Skin epidermis (tissue), 12 donors: ENCODE data around the gene OR52E4.

Experiments used
- H3K27ac ChIP-seq, 21 experiments: fragments of 200-600 bp; sonication (generic) in 11 of 21; one replicate each; pipeline ENCODE4 v1.5.0; 2020; ENCODE audit warnings: mild to moderate bottlenecking in 3 of 21, inconsistent platforms in 2 of 21, moderate library complexity in 2 of 21
- H3K4me3 ChIP-seq, 7 experiments: fragments of 200-600 bp; sonication (generic) in 2 of 7; one replicate each; pipeline ENCODE4 v1.5.0; 2020; ENCODE audit warnings: inconsistent platforms in 2 of 7, mild to moderate bottlenecking in 2 of 7, moderate library complexity in 1 of 7

Gene OR52E4

DNA sequence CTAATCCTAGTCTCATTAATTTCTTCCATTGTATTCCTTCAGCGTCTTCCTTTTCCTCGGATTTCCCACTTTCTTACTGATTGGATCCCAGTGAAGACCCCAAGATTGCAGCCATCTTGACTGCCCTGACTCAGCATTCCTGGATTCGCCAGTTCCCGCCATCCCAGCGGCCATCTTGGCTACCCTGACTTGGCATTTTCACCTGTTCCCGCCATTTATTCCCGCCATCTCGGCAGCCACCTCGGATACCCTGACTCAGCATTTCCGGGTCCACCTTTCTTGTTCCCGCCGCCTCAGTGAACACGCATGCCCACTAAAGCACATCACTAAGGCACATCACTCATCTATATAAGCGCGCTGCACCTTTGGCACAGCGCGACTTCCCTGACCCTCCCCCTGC lies 47.8 kb downstream of the OR52E4 start:
- no peak overlapping the region for H3K27ac ChIP-seq

DNA sequence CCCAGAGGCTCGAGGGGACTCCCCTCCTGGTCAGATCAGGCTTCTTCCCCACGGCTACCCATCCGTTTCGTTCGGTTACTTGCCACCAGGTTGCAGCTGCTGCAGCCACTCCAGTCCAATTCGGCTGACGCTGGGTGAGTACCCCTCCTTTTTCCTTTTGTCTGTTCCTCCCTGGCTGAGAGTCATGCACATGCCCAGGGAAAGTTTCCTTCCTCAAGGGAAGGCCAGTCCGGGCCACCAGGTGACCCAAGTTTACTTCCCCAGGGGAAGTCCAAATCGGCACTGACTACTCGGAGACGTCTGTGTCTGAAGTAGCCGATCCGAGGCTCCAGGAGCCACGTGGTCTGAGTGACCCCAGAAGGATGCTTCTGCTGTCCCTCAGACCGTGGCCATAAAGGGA lies 48.4 kb downstream of the OR52E4 start:
- H3K4me3 ChIP-seq, result peak overlapping the region in 1 of 7 experiments; percentile 12
- H3K27ac ChIP-seq, result no peak overlapping the region

More for the DNA sequence above, 47.8 kb downstream of the OR52E4 start:
- H3K4me3 ChIP-seq, result no peak overlapping the region

DNA sequence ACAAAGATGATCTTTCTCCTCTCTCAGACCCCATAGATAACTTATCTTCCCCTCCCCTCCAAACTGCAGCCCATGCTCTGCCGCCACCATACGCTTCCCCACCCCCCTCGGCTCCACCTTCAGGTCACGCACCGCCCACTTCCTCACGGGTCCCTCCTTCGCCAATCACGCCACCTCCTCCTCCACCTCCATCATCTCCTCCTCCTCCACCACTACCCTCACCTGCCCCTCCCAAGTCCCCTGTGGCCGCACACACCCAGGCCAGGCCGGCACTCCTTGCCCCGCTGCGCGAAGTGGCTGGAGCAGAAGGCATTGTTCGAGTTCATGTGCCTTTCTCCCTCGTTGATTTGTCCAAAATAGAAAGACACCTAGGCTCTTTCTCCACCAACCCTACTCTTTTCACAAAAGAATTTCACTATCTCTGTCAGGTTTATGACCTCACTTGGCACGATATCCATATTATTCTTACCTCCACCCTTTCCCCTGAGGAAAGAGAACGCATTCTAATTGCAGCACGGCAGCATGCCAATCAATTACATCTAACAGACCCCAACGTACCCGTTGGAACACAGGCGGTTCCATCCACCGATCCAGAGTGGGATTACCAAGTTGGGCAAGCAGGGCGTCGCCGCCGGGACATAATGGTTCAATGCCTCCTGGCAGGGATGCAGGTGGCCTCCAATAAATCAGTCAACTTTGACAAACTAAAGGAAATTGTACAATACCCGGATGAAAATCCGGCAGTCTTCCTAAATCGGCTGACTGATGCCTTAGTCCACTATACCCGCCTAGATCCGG lies 49.3 kb downstream of the OR52E4 start:
- H3K4me3 ChIP-seq, result peak overlapping the region in 1 of 7 experiments; percentile 12
- H3K27ac ChIP-seq, result no peak overlapping the region

DNA sequence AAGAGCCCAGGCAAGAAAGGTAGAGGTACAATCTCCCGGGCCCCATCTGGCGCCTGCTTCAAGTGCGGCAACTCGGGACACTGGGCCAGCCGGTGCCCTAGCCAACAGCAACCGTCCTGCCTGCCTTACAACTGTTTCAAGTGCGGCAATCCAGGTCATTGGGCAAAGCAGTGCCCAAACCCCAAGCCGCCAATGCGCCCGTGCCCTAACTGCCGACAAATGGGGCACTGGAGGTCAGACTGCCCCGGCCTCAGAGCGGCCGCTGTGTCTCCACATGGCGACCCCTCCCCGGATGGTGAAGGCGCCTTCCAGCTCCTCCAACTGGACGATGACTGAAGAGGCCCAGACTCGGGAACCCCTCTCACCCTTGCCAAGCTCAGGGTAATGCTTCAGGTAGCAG lies 50.2 kb downstream of the OR52E4 start:
- H3K27ac ChIP-seq, result no peak overlapping the region
- H3K4me3 ChIP-seq, result no peak overlapping the region

DNA sequence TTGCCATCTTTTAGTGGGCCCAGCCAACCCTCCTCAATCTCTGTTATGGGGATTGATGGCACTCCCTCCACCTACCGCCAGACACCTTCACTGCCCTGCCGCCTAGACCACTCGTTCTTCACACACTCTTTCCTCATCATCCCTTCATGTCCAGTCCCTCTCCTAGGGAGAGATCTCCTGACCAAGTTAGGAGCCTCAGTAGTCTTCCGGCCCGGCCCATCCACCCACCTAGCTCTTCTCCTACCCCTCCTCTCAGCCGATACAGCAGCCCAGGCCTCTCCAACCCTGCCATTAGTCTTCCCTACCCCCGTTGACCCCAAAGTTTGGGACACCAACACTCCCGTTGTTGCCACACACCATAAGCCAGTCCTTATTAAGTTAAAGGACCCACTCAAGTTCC lies 50.6 kb downstream of the OR52E4 start:
- H3K27ac ChIP-seq, result no peak overlapping the region
- H3K4me3 ChIP-seq, result no peak overlapping the region

DNA sequence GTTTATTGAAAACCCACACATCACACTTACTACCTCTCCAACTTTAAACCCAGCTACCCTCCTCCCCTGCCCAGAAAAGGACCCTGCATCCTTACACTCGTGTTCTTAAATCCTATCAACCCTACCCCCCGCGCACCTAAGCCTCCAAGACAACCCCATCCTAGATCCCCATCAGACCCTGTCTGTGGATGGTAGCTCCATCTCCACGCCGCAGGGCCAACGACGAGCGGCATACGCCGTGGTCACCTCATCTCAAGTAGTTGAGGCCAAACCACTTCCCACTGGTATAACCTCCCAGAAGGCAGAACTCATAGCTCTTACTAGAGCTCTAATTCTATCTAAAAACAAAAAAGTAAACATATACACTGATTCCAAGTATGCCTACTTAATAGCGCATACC lies 52.2 kb downstream of the OR52E4 start:
- H3K4me3 ChIP-seq, result no peak overlapping the region

DNA sequence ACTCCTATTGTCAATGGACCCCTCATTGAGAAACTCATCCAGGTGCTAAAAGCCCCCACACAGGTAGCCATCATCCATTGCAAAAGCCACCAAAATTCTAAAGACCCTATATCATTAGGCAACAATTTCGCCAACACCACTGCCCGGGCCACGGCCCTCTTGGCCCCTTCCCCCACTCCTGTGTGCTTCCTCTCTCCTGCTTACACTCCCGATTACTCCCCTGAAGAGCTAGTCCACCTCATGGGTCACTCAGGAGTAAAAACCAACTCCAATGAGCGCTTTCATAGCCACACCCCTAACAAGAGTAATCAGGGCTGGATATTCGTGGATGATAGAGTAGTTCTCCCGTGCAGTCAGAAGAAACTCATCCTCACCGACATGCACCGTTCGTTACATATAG lies 52.7 kb downstream of the OR52E4 start:
- Histone ChIP-seq H3K27ac (no peak overlapping the region), H3K4me3 (no peak overlapping the region)

More for the DNA sequence above, 52.2 kb downstream of the OR52E4 start:
- H3K27ac ChIP-seq, result no peak overlapping the region
